Gastroesophageal sphincter (tissue), 3 donors: Measurements from ENCODE around the gene FAN1.

Experiments
- CTCF ChIP-seq, 4 experiments: fragments of 200-600 bp in 2 of 4; fragments of 450-650 bp in 2 of 4; sonication (generic) in 1 of 4; IDR thresholded peaks; one replicate each; pipeline ENCODE4 v1.5.1; 2017 to 2019; ENCODE audit warnings: antibody characterized with exemption in 4 of 4, mild to moderate bottlenecking in 2 of 4, moderate library complexity in 2 of 4
- POLR2AphosphoS5 ChIP-seq: sonication (generic); formaldehyde crosslinking; IDR thresholded peaks from one replicate; pipeline ENCODE4 v1.6.1; 2017; ENCODE audit warnings: antibody characterized with exemption

GRCh38 chr15:30913761-30914160 is 10.0 kb downstream of the FAN1 start:
- TF ChIP-seq CTCF (IDR thresholded peaks at IDR 0.05) = no peak
- no peak for TF ChIP-seq POLR2AphosphoS5
